HS-5 (cell line): ENCODE measurements around the gene CLCN7.
"Not testable (repeated sequence)": the region's sequence is repeated elsewhere in the genome, so short reads cannot be mapped to it uniquely, and the experiment has no call there.

Experiments
- DNase-seq: peaks from one replicate; pipeline ENCODE4 v3.0.0-alpha.2; 2012; ENCODE audit warnings: low read depth

The CLCN7 gene

DNA sequence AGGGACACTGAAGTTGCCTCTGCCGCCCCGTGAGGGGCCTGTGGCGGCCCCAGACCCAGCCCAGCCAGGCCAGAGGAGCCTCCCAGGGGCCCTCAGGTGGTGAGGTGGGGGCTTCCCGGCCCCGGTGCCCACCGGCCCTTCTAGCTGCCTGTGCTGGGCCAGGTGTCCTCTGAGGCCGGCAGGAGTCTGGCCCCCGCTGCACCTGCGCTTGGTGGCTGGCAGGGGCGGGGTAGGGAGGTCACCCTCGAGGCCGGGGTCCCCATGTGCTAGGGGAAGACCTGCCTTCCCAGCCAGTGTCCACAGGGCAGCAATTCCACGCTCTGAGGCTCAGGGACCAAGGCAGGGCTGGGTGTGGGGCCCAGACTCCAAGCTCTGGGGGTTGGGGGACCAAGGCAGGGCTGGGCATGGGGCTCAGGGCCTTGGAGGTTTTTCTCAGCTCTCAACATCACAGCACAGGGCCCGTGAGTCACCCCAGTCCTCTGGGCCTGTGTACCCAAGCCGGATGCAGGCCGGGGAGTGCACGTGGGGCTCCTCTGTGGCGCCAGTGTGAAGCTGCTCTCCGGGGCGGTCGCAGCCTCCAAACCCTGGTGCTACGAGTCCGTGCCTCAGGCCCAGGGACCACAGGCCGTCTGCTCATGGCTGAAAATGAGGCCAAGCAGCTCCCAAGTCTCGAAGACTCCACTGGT, 29.2 kb downstream of the CLCN7 start:
- no peak for DNase-seq

DNA sequence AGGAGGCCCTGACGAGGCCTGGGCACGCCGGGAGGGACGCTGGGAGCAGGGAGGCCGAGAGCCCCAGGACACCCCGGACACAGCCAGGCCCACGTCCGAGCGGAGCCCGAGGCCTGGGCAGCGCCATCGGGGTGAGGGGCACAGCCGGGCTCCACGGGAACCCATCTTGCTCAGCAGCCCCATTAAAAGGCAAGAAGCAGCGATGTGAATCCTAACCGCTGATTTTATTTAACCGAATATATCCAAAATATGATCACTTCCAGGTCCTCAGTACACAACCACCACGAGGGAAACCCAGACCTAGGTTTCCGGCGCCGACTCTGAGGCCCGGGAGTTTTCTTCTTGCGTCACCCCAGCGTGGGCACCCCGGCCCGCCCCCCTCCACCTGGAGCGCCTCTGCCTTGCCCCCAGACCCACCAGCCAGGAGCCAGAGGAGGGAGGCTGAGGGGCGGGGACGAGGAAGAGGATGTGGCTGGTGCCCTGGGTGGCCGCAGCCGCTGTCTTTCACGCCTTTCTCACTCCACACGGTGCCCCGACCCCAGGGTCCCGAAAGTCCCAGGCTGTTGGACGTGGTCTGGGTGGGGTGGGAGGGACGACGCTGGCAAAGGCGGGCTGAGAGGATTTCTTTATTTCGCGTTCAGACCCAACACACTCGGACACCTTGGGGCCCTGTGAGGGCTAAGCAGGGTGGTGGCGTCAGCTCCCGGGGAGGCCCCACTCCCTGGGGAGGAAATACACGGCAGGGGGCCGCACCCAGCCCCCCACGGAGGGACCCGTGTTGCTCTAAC, 29.9 kb downstream of the CLCN7 start:
- no peak for DNase-seq

- no peak for DNase-seq
These were observed 30.7 kb downstream of the CLCN7 start, which contains the start of gene CCDC154 for GRCh38 chr16:1443980-1444729. Gene CCDC154, minus strand, starts transcription at chr16:1444556. Its CDS starts 234 bp downstream, at chr16:1444322.

DNA sequence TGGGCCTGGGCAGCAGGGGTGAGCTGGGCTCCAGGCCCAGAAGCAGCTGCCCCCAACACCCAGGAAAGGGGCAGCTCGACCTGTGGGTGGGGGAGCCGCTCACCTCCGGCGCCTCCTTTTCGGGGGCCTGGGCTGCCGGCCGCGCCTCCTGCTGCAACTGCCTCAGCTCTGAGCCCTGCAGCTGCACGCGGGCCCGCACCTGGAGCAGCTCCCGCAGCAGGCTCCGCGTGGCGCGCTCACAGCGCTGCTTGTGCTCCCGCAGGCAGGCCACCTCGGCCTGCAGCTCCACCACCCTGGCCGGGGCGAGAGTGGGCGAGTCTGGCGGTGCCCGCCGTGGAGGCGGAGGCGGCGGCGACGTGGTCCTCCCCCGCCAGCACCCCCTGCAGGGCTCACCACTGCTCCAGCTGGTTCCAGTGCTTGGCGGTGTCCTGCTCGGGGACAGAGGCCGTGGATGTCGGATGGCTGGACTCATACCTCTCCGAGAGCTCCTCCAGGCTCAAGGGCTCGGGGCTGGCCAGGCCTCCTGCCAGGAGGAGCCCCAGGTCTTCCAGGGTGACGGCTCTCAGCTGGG, 31.3 kb downstream of the CLCN7 start:
- no peak for DNase-seq

DNA sequence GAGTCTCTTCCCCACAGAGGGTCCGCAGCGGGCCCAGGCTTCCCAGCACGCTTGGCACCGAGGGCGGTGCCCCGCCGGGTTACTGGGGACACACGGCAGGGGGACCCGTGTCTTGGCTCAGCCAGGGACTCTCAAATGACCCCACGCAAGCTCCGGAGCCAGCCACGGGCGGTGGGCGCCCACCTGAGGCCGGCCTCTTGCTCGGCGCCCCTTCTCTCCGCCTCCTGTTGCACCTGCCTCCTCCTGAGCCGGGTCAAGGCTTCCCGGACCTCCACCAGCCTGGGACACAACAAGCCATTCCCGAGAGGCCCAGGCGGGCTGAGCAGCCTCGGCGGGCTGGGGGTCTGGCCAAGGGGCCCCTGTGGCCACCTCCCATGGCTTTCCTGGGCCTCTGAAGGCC, 32.1 kb downstream of the CLCN7 start:
- DNase-seq = no peak

DNA sequence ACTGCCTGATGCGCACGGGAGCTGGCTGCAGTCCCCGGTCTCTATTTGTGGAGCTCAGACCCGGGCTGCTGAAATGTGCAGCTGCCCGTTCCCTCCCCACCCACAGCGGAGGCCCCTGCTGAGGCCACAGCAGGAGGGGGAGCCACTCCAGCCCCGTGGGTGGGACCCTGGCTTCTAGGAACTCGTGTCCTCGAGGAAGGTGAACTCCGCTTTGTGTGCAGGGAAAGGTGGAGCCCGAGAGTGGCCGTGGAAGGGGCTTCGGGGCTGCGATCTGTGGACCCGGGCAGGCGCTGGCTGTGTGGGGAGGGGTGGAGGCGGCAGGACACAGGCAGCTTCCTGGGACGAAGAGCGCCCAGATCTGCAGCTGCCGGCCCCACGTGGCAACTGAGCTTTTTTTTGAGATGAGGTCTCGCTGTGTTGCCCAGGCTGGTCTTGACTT, 33.4 kb downstream of the CLCN7 start:
- no peak for DNase-seq

GRCh38 chr16:1439699-1440074, 35.1 kb downstream of the CLCN7 start:
- not testable (repeated sequence) for DNase-seq

- no peak for DNase-seq
These were observed 35.6 kb downstream of the CLCN7 start for GRCh38 chr16:1439058-1439698.

- no peak for DNase-seq
These were observed 36.4 kb downstream of the CLCN7 start for GRCh38 chr16:1438229-1439057.

GRCh38 chr16:1437606-1438005, 37.2 kb downstream of the CLCN7 start:
- no peak for DNase-seq

DNA sequence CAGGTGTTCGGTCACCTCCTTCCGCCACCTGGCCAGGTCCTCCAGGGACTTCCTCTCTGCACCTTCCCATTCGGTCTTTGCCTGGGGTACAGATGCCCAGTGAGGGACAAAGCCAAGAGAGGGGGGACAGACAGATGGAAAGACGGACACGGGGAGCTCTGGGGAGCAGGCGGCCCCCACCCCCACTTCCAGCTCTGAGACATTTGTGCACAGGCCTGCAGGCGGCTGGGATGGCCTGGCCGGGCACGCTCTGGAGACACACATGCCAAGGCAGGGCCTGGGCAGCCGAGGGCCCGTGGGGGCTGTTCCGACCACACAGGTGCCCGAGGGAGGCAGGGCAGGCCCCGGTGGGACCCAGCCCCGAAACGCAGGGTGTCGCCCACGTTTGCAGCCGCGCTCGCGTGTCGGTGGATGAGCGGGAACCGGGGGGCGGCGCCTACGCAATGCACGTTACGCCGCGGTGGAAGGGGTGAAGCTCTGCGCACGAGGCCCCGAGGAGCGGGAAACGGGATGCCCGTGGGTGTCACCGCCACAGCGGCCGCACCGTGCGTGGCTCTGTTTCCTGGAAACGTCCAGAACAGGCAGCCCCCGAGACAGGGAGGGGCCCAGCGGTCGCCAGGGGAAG, 38.0 kb downstream of the CLCN7 start:
- DNase-seq = no peak

- no peak for DNase-seq
These were observed 38.7 kb downstream of the CLCN7 start for GRCh38 chr16:1435921-1436697.

DNA sequence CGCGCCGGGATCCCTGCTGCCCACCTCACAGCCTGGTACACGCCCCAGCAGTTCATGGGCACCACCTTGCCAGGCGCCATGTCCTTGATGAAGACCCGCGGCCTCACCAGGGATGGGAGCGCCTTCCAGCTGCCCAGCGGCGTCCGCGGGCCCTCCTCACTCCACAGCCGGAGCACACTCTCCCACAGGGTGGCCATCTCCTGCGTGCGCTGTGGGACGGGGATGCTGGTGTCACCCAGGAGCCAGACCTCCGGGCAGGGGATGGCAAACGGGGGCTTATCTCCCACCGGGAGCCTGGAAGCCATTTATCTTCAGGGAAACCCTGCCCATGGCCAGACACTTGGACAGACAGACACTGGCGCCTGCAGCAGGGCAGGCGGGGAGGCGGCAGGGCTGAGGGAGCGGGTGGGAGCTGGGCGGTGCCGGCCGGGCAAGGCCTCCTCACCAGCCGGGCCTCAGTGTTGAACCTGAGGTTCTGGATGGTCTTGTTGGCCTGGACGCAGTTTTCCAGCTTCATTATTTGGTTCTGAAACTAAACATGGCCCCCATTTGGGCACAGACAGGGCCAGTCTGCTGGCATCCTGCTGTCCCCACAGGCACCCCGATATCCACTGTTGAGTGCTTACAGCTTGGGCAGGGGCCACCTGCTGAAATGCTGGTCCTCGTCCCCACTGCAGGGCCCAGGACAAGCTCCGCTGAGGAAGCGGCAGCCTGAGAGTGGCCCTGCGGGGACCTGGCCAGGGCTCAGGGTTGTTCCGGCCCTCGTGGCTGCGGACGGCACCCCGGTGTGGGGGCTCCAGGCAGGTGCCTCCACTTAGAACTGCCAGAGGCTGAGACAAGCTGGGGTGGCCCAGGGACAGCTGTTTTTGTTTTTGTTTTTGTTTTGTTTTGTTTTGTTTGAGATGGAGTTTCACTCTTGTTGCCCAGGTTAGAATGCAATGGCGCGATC, 39.9 kb downstream of the CLCN7 start:
- DNase-seq = no peak

DNA sequence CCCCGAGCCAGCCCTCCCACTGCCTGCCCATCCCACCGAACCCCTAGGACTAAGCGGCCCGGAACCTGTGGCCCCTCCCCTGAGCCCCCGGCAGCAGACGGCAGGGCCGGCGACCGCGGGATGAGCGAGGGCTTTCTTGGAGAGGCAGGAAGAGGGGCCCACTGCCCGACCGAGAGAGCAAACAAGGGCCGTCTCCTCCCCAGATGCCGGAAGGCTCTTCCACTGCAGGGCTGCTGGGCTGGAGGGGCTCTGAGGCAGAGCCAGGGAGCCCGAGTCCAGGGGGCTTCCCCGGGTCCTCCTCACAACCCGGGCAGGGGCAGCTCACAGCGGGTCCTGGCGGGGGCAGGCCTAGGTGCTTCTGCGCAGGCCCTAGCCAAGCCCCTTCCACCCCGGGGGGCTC, 41.1 kb downstream of the CLCN7 start:
- no peak for DNase-seq

- no peak for DNase-seq
These were observed 41.6 kb downstream of the CLCN7 start for GRCh38 chr16:1433263-1433560.

DNA sequence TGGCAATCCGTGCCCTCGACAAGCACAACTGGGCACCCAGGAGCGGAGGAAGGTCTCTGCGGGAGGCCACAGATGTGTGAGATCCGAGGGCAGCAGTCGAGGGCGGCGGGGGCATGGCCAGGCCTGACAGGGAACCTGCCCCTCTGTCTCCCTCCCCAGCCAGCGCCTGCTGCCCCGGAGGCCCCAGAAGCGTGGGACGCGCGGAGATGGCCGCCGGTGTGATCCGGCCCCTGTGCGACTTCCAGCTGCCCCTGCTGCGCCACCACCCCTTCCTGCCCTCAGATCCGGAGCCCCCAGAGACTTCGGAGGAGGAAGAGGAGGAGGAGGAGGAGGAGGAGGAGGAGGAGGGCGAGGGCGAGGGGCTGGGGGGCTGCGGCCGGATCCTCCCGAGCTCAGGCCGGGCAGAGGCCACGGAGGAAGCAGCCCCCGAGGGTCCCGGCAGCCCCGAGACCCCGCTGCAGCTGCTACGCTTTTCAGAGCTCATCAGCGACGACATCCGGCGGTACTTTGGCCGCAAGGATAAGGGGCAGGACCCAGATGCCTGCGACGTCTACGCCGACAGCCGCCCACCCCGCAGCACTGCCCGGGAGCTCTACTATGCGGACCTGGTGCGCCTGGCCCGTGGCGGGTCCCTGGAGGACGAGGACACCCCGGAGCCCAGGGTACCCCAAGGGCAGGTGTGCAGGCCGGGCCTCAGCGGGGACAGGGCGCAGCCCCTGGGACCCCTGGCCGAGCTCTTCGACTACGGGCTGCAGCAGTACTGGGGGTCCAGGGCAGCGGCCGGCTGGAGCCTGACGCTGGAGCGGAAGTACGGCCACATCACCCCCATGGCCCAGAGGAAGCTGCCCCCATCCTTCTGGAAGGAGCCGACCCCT, 42.2 kb downstream of the CLCN7 start:
- no peak for DNase-seq

GRCh38 chr16:1431497-1432270, 43.1 kb downstream of the CLCN7 start:
- DNase-seq = no peak
